Thoracic aorta (tissue), 2 donors: Measurements from ENCODE around the gene ZNF586. TPM values are rescaled to one million over a fixed set of nuclear protein-coding genes. Genes with fewer than 3 reads are reported as not detected.
"Not testable (repeated sequence)": the region's sequence is repeated elsewhere in the genome, so short reads cannot be mapped to it uniquely, and the experiment has no call there.

Experiments
- ATAC-seq: fragments of 150-250 bp; one replicate; pipeline ENCODE4 v1.8.0; 2017; ENCODE audit warnings: low read depth; ENCODE audit not compliant: insufficient number of reproducible peaks, low FRiP score
- DNase-seq: peaks from one replicate; pipeline ENCODE4 v3.0.0-alpha.2; 2020; ENCODE audit warnings: low spot score
- H3K27ac ChIP-seq, 2 donors: fragments of 200-600 bp; sonication (generic); 1 replicate in 1 of 2; 2 replicates in 1 of 2; pipeline ENCODE4 v1.5.1; 2016; ENCODE audit warnings: mild to moderate bottlenecking in 2 of 2, moderate library complexity in 2 of 2
- H3K27me3 ChIP-seq: fragments of 200-600 bp; sonication (generic); replicated peaks from 2 replicates; pipeline ENCODE4 v1.6.0; 2016; ENCODE audit warnings: mild to moderate bottlenecking; ENCODE audit not compliant: insufficient read depth
- H3K36me3 ChIP-seq: fragments of 200-600 bp; sonication (generic); one replicate; pipeline ENCODE4 v1.5.1; 2016
- H3K4me1 ChIP-seq, 2 donors: fragments of 200-600 bp; sonication (generic); 1 replicate in 1 of 2; 2 replicates in 1 of 2; pipeline versions ENCODE4 v1.5.1 to v1.6.0; 2016; ENCODE audit warnings: low read depth in 2 of 2, mild to moderate bottlenecking in 1 of 2; ENCODE audit not compliant: control insufficient read depth in 1 of 2
- H3K4me3 ChIP-seq: fragments of 200-600 bp; sonication (generic); 2 replicates; pipeline ENCODE4 v1.5.1; 2016; ENCODE audit warnings: mild to moderate bottlenecking
- H3K9me3 ChIP-seq: fragments of 200-600 bp; sonication (generic); 2 replicates; pipeline ENCODE4 v1.5.1; 2016
- total RNA-seq, 2 donors: library from RNA; depleted of rRNA; stranded (reverse); fragments of >200 nt; gene quantifications; one replicate each; pipeline versions ENCODE4 v1.1.0 to v1.2.3, GENCODE V29; 2016
- TF ChIP-seq, protein P1 (sequence below): fragments of 200-600 bp; sonication (generic); IDR thresholded peaks from one replicate; pipeline ENCODE4 v1.5.1; 2019; ENCODE audit warnings: antibody characterized with exemption

Gene ZNF586
- total RNA-seq, 2 donors from 2014 or later: 8.7 to 15.4 TPM

DNA sequence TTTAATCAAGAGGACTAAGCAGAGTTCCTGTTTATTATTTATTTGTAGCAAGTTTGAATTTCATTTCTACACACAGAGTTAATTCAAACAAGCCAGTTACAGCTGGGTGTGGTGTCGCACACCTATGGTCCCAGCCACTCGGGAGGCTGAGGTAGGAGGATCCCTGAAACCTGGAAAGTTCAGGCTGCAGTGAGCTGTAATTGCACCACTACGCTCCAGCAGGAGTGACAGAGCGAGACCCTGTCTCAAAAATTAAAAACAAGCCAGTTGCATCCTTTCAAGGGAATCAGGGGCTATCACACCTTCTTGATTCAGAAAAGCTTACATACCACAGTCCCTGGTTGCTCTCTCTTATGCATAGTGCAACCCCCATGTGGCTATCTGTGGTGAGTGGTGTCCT is 19.8 kb downstream of the ZNF586 start:
- Histone ChIP-seq H3K4me1 (no peaks in the 10 kb centered on the region), H3K4me3 (no peak overlapping the region), H3K9me3 (peaks cover 53% of the 10 kb centered on the region), H3K36me3 (peaks cover 32% of the 10 kb centered on the region), H3K27ac (no peak overlapping the region), H3K27me3 (no peaks in the 10 kb centered on the region)
- no peak for ATAC-seq
- no peak for DNase-seq
- TF ChIP-seq, protein P1, sequence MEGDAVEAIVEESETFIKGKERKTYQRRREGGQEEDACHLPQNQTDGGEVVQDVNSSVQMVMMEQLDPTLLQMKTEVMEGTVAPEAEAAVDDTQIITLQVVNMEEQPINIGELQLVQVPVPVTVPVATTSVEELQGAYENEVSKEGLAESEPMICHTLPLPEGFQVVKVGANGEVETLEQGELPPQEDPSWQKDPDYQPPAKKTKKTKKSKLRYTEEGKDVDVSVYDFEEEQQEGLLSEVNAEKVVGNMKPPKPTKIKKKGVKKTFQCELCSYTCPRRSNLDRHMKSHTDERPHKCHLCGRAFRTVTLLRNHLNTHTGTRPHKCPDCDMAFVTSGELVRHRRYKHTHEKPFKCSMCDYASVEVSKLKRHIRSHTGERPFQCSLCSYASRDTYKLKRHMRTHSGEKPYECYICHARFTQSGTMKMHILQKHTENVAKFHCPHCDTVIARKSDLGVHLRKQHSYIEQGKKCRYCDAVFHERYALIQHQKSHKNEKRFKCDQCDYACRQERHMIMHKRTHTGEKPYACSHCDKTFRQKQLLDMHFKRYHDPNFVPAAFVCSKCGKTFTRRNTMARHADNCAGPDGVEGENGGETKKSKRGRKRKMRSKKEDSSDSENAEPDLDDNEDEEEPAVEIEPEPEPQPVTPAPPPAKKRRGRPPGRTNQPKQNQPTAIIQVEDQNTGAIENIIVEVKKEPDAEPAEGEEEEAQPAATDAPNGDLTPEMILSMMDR: no peak

DNA sequence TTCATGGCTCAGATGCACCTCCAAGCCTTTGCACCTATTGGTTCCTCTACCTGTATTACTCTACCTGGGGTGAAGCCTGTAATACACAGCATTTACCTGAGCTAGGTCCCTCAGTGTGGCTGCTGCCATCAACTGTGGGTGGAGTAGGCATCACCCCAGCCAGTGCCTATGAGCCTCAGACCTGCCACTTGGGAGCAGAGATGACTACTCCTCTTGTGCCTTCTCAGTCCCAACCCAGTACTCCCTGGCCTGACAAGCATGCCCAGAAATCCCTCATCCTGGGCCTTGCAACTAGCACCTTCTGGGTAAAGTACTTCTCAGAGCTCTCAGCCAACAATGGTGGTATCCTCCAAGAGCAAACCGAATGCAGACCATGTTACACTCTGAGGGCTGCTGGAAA is 27.1 kb downstream of the ZNF586 start:
- not testable (repeated sequence) for H3K4me3 ChIP-seq, H3K27ac ChIP-seq, H3K9me3 ChIP-seq, DNase-seq, H3K4me1 ChIP-seq, H3K27me3 ChIP-seq, ATAC-seq
- H3K36me3 ChIP-seq: peaks cover 12% of the 10 kb centered on the region

DNA sequence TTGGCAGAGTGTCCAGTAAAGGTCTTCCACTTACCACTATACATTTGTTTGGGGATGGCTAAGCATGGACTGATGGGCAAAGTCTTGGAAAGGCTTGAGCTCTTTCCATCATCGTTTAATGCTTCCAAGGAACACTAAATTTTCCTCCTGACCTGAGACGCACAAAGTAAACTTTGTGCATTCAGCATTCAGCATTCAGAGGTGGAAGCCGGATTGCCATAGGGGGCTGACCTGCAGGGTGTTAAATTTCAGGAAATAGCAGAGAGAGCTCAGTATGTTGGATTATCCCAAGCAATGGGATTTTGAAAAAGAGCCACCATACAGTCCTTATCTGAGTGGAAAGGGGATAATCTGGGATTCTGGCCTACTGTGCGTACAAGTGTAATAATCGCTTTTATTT is 31.2 kb downstream of the ZNF586 start:
- Histone ChIP-seq H3K9me3 (no peaks in the 10 kb centered on the region), H3K27ac (no peak overlapping the region), H3K36me3 (no peaks in the 10 kb centered on the region), H3K4me3 (no peak overlapping the region), H3K4me1 (peaks cover 5 to 13% of the 10 kb centered on the region in 2 donors), H3K27me3 (no peaks in the 10 kb centered on the region)
- ATAC-seq (no peak), DNase-seq (no peak)
- TF ChIP-seq, protein P1: no peak

DNA sequence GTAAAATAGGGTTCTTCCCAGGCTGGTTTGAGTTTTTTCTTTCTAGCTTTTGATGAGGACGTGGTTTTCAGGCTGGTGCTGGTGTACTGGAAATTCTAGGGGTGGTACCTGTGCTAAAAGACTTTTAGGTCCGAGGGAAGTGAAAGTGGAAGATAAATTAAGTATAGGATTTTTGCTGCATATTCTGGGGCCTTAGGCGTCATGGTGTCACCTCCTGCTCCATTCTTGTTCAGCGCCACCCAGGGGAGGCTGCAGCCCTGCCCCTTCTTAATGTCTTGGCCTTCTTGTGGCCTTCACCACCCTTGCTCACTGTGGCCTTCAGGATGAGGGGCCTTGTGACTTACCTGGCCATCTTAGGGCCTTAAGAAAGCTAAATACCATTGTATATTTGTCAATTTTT is 32.8 kb downstream of the ZNF586 start:
- Histone ChIP-seq H3K4me3 (no peak overlapping the region), H3K4me1 (peaks cover 5 to 13% of the 10 kb centered on the region in 2 donors), H3K27me3 (no peaks in the 10 kb centered on the region), H3K27ac (no peak overlapping the region), H3K9me3 (no peaks in the 10 kb centered on the region), H3K36me3 (no peaks in the 10 kb centered on the region)
- TF ChIP-seq, protein P1: no peak
- ATAC-seq: no peak
- no peak for DNase-seq

DNA sequence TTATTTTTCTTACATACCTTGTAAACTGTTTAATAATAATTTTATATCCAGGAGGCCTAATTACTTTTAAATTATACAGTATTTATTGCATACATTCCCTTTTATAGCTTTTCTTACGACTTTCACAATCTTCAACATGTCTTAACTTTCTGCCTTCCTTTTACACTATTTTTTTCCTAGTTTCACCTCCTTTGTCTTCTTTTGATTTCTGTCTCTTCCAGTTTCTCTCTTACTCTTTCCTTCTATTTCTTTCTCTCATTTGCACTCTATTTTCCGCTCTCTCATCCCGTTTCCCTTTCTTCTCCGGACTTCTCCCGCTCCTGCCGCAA is 33.8 kb downstream of the ZNF586 start:
- H3K4me1 ChIP-seq: peaks cover 5 to 13% of the 10 kb centered on the region in 2 donors
- H3K4me3 ChIP-seq: peak overlapping the region; percentile 77
- no peak for ATAC-seq
- peak overlapping the region; percentile 64 to 81 for H3K27ac ChIP-seq
- TF ChIP-seq, protein P1: no peak
- H3K36me3 ChIP-seq: peaks cover 8% of the 10 kb centered on the region
- no peaks in the 10 kb centered on the region for H3K9me3 ChIP-seq
- DNase-seq: no peak
- H3K27me3 ChIP-seq: no peaks in the 10 kb centered on the region

DNA sequence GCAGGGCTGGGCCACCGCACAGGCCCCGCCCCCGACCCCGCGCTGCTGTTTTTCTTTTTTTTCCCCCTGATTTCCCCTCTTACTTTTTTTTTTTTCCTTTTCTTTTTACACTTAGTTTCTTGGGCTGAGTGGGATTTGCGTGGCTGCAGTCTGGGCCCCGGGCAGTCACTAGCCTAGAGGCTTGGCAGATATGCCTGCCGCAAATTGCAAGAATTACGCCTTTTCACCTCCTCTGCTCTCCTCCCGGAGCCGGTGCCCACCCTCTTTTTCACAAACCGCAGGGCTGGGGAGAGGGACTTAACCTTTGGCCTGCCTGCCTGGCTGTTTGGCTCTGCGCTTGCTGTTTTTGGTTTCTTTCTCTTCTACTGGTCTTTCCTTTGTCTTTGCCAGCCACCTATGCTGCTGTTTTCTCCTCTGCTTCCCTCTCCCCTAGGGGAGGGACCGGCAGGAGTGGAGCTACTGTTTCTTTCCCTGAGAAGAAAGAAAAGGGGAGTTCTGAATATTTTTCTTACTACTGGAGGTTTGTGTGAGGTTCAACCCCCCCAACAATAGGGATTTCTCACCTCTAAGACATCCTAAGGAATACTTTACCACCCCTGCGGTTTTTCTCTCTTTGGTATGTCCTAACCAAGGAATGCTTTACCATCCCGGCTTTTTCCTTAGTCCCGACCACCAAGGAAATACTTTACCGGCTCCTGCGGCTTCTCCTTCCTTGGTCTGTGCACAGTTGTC is 34.3 kb downstream of the ZNF586 start:
- H3K9me3 ChIP-seq: no peaks in the 10 kb centered on the region
- DNase-seq (no peak), ATAC-seq (no peak)
- peak overlapping the region; percentile 64 to 81 for H3K27ac ChIP-seq
- no peaks in the 10 kb centered on the region for H3K27me3 ChIP-seq
- H3K4me1 ChIP-seq: peaks cover 5 to 13% of the 10 kb centered on the region in 2 donors
- H3K36me3 ChIP-seq: peaks cover 11% of the 10 kb centered on the region
- TF ChIP-seq, protein P1: no peak
- H3K4me3 ChIP-seq: peak overlapping the region; percentile 77
